Type B pancreatic cell (in vitro differentiated cells): Measurements from ENCODE around the gene POLR1A. TPM values are rescaled to one million over a fixed set of nuclear protein-coding genes. Genes with fewer than 3 reads are reported as not detected.

ENCODE experiments used
- DNase-seq: peaks from one replicate; pipeline ENCODE4 v3.0.0; 2021; ENCODE audit warnings: mixed read lengths; ENCODE audit not compliant: unreplicated experiment; ENCODE audit errors: extremely low spot score
- H3K27ac Mint-ChIP-seq: 2 replicates; pipeline ENCODE4 v1.8.0; 2021; ENCODE audit warnings: mild to moderate bottlenecking, mixed read lengths
- H3K27me3 Mint-ChIP-seq: 2 replicates; pipeline ENCODE4 v1.8.0; 2021; ENCODE audit warnings: mixed read lengths
- H3K36me3 Mint-ChIP-seq: 2 replicates; pipeline ENCODE4 v1.8.0; 2021; ENCODE audit warnings: mixed read lengths
- H3K4me1 Mint-ChIP-seq: one replicate; pipeline ENCODE4 v1.8.0; 2021; ENCODE audit warnings: mixed read lengths; ENCODE audit not compliant: unreplicated experiment
- H3K4me3 Mint-ChIP-seq: 2 replicates; pipeline ENCODE4 v1.8.0; 2021; ENCODE audit warnings: mild to moderate bottlenecking, mixed read lengths
- H3K9me3 Mint-ChIP-seq: 2 replicates; pipeline ENCODE4 v1.8.0; 2021; ENCODE audit warnings: mixed read lengths
- CTCF ChIP-seq: fragments of 200-600 bp; sonication (generic); conservative IDR thresholded peaks from 2 replicates; pipeline ENCODE4 v1.5.0; 2021; ENCODE audit warnings: antibody characterized with exemption, mild to moderate bottlenecking
- total RNA-seq: library from RNA; stranded (reverse); gene quantifications from 2 replicates; pipeline ENCODE4 v1.2.1, GENCODE V29; 2021; ENCODE audit warnings: low replicate concordance

POLR1A gene
- total RNA-seq, 1 donor from 2014 or later: 57.6 TPM

GRCh38 chr2:86028766-86029381 lies 76.8 kb downstream of the POLR1A start:
- Mint-ChIP-seq H3K36me3 (peaks cover 32% of the 10 kb centered on the region), H3K27ac (no peak overlapping the region), H3K4me1 (no peaks in the 10 kb centered on the region), H3K27me3 (no peaks in the 10 kb centered on the region), H3K9me3 (no peaks in the 10 kb centered on the region), H3K4me3 (no peak overlapping the region)
- DNase-seq: no peak
- no peak for TF ChIP-seq CTCF

- DNase-seq: no peak
- Mint-ChIP-seq H3K4me1 (no peaks in the 10 kb centered on the region), H3K4me3 (no peak overlapping the region), H3K27me3 (no peaks in the 10 kb centered on the region), H3K9me3 (no peaks in the 10 kb centered on the region), H3K36me3 (peaks cover 32% of the 10 kb centered on the region), H3K27ac (no peak overlapping the region)
- TF ChIP-seq CTCF: no peak
These were observed 77.5 kb downstream of the POLR1A start for GRCh38 chr2:86027922-86028765.

GRCh38 chr2:86027196-86027921 lies 78.3 kb downstream of the POLR1A start:
- no peaks in the 10 kb centered on the region for H3K4me1 Mint-ChIP-seq
- H3K27me3 Mint-ChIP-seq: no peaks in the 10 kb centered on the region
- H3K9me3 Mint-ChIP-seq: no peaks in the 10 kb centered on the region
- no peak for DNase-seq
- H3K4me3 Mint-ChIP-seq: no peak overlapping the region
- TF ChIP-seq CTCF: no peak
- H3K27ac Mint-ChIP-seq: no peak overlapping the region
- peaks cover 29% of the 10 kb centered on the region for H3K36me3 Mint-ChIP-seq

GRCh38 chr2:86026744-86027065 lies 79.0 kb downstream of the POLR1A start:
- Mint-ChIP-seq H3K27ac (no peak overlapping the region), H3K9me3 (no peaks in the 10 kb centered on the region), H3K27me3 (no peaks in the 10 kb centered on the region), H3K4me1 (no peaks in the 10 kb centered on the region), H3K4me3 (no peak overlapping the region), H3K36me3 (peaks cover 29% of the 10 kb centered on the region)
- TF ChIP-seq CTCF: no peak
- no peak for DNase-seq

- Mint-ChIP-seq H3K4me3 (no peak overlapping the region), H3K4me1 (no peaks in the 10 kb centered on the region), H3K36me3 (peaks cover 29% of the 10 kb centered on the region), H3K27ac (no peak overlapping the region), H3K27me3 (no peaks in the 10 kb centered on the region), H3K9me3 (no peaks in the 10 kb centered on the region)
- TF ChIP-seq CTCF: no peak
- no peak for DNase-seq
These were observed 79.5 kb downstream of the POLR1A start for GRCh38 chr2:86025976-86026743.
